Measurements from ENCODE around the gene GOT1. TPM values are rescaled to one million over a fixed set of nuclear protein-coding genes. Genes with fewer than 3 reads are reported as not detected.

Gene GOT1
- total RNA-seq, 1 experiment from 2014 or later, result 32.6 TPM

DNA sequence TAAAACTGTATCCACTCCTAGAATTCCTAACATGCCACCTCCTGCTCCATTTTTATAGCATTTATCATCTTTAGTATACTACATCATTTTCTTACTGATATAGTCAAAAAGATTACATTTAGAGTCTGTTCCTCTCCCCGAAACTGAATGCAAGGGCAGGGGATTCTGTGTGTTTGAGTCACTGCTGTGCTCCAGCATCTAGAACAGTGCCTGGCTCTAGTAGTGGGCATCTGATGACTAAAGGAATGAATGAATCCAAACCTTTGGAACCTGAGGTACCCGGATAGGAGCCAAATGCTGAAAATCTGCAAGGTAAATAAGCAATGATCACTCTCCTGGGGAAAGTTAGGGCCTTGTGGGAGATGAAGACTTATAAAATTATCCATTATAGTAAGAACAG, 18.9 kb downstream of the GOT1 start:
- peaks cover 13% of the 10 kb centered on the region; the same call in 1 of the 2 replicates for H3K79me2 ChIP-seq (ENCODE audit: low read length)
- no peaks in the 10 kb centered on the region for H4K20me1 ChIP-seq (ENCODE audit: low read length)
- peaks cover 6% of the 10 kb centered on the region; the same call in 1 of the 2 replicates for H3K36me3 ChIP-seq (ENCODE audit: low read depth, low read length)
- TF ChIP-seq EZH2 (IDR thresholded peaks at IDR 0.05; ENCODE audit: low read length, unreplicated experiment) (no peak), EZH2phosphoT487 (IDR thresholded peaks at IDR 0.05; ENCODE audit: borderline replicate concordance, low read length) (no peak)
- TF ChIP-seq, protein P1, sequence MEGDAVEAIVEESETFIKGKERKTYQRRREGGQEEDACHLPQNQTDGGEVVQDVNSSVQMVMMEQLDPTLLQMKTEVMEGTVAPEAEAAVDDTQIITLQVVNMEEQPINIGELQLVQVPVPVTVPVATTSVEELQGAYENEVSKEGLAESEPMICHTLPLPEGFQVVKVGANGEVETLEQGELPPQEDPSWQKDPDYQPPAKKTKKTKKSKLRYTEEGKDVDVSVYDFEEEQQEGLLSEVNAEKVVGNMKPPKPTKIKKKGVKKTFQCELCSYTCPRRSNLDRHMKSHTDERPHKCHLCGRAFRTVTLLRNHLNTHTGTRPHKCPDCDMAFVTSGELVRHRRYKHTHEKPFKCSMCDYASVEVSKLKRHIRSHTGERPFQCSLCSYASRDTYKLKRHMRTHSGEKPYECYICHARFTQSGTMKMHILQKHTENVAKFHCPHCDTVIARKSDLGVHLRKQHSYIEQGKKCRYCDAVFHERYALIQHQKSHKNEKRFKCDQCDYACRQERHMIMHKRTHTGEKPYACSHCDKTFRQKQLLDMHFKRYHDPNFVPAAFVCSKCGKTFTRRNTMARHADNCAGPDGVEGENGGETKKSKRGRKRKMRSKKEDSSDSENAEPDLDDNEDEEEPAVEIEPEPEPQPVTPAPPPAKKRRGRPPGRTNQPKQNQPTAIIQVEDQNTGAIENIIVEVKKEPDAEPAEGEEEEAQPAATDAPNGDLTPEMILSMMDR (conservative IDR thresholded peaks at IDR 0.05; ENCODE audit: low read depth, low read length), result no peak
- no peak overlapping the region for H2AFZ ChIP-seq (ENCODE audit: low read length)
- CTCF ChIA-PET, result interaction anchor here (0.6 kb wide), 2 partner anchors 82 to 944 kb away, joined by 3 to 8 read pairs; partner anchors contain the start of gene CNNM1
- no peak overlapping the region for H3K4me3 ChIP-seq (ENCODE audit: low read length)
- intact Hi-C loops (cut with micrococcal nuclease), result no loop called here
- H3K9ac ChIP-seq (ENCODE audit: low read length), result no peak overlapping the region
- H3K4me2 ChIP-seq (ENCODE audit: low read length), result no peak overlapping the region
- H3K9me3 ChIP-seq (ENCODE audit: low read length), result no peaks in the 10 kb centered on the region
- no peaks in the 10 kb centered on the region for H3F3A ChIP-seq (ENCODE audit: low read length, unreplicated experiment)
- peaks cover 5% of the 10 kb centered on the region; the same call in 1 of the 2 replicates for H3K4me1 ChIP-seq (ENCODE audit: insufficient read depth, low read length)
- POLR2A ChIA-PET (ENCODE audit: unreplicated experiment), result no interaction called here
- ATAC-seq (no peak), DNase-seq (no peak)
- no TSS peak for BruUV-seq (replicated peaks)
- no peaks in the 10 kb centered on the region for H3K27me3 ChIP-seq (ENCODE audit: low read length)
- H3K9me2 ChIP-seq (replicated peaks; ENCODE audit: low read length), result no peaks in the 10 kb centered on the region
- H3K27ac ChIP-seq (ENCODE audit: low read length), result no peak overlapping the region

- POLR2A ChIA-PET (ENCODE audit: unreplicated experiment), result no interaction called here
- Histone ChIP-seq H3K4me1 (ENCODE audit: insufficient read depth, low read length) (peaks cover 5% of the 10 kb centered on the region; the same call in 1 of the 2 replicates), H3K9me2 (replicated peaks; ENCODE audit: low read length) (no peaks in the 10 kb centered on the region), H3F3A (ENCODE audit: low read length, unreplicated experiment) (no peaks in the 10 kb centered on the region), H3K36me3 (ENCODE audit: low read depth, low read length) (peaks cover 13% of the 10 kb centered on the region; the same call in 1 of the 2 replicates), H4K20me1 (ENCODE audit: low read length) (no peaks in the 10 kb centered on the region), H3K4me3 (ENCODE audit: low read length) (no peak overlapping the region), H3K27ac (ENCODE audit: low read length) (no peak overlapping the region), H3K27me3 (ENCODE audit: low read length) (no peaks in the 10 kb centered on the region), H3K9me3 (ENCODE audit: low read length) (no peaks in the 10 kb centered on the region), H2AFZ (ENCODE audit: low read length) (no peak overlapping the region), H3K9ac (ENCODE audit: low read length) (no peak overlapping the region), H3K4me2 (ENCODE audit: low read length) (no peak overlapping the region), H3K79me2 (ENCODE audit: low read length) (peaks cover 13% of the 10 kb centered on the region; the same call in 1 of the 2 replicates)
- intact Hi-C loops (cut with micrococcal nuclease), result no loop called here
- TF ChIP-seq EZH2phosphoT487 (IDR thresholded peaks at IDR 0.05; ENCODE audit: borderline replicate concordance, low read length) (no peak), EZH2 (IDR thresholded peaks at IDR 0.05; ENCODE audit: low read length, unreplicated experiment) (no peak)
- TF ChIP-seq, protein P1 (conservative IDR thresholded peaks at IDR 0.05; ENCODE audit: low read depth, low read length), result no peak
- no peak for DNase-seq
- no TSS peak for BruUV-seq (replicated peaks)
- no peak for ATAC-seq
- CTCF ChIA-PET, result no interaction called here
Observed at GRCh38 chr10:99410876-99411275, 19.5 kb downstream of the GOT1 start.

GRCh38 chr10:99410146-99410545, 20.3 kb downstream of the GOT1 start:
- no peaks in the 10 kb centered on the region for H3K9me2 ChIP-seq (replicated peaks; ENCODE audit: low read length)
- TF ChIP-seq EZH2phosphoT487 (IDR thresholded peaks at IDR 0.05; ENCODE audit: borderline replicate concordance, low read length), result no peak
- no peak for TF ChIP-seq EZH2 (IDR thresholded peaks at IDR 0.05; ENCODE audit: low read length, unreplicated experiment)
- TF ChIP-seq, protein P1 (conservative IDR thresholded peaks at IDR 0.05; ENCODE audit: low read depth, low read length), result no peak
- no peaks in the 10 kb centered on the region for H3K9me3 ChIP-seq (ENCODE audit: low read length)
- no peaks in the 10 kb centered on the region for H3F3A ChIP-seq (ENCODE audit: low read length, unreplicated experiment)
- peaks cover 5% of the 10 kb centered on the region; the same call in 1 of the 2 replicates for H3K4me1 ChIP-seq (ENCODE audit: insufficient read depth, low read length)
- no peak overlapping the region for H2AFZ ChIP-seq (ENCODE audit: low read length)
- no peaks in the 10 kb centered on the region for H3K27me3 ChIP-seq (ENCODE audit: low read length)
- H3K36me3 ChIP-seq (ENCODE audit: low read depth, low read length), result peaks cover 19% of the 10 kb centered on the region; the same call in 1 of the 2 replicates
- ATAC-seq (no peak), DNase-seq (no peak)
- ChIA-PET CTCF (no interaction called here), POLR2A (ENCODE audit: unreplicated experiment) (no interaction called here)
- H3K79me2 ChIP-seq (ENCODE audit: low read length), result peaks cover 13% of the 10 kb centered on the region; the same call in 1 of the 2 replicates
- no peak overlapping the region for H3K4me3 ChIP-seq (ENCODE audit: low read length)
- H3K27ac ChIP-seq (ENCODE audit: low read length), result no peak overlapping the region
- BruUV-seq (replicated peaks), result no TSS peak
- H3K4me2 ChIP-seq (ENCODE audit: low read length), result no peak overlapping the region
- no peaks in the 10 kb centered on the region for H4K20me1 ChIP-seq (ENCODE audit: low read length)
- no peak overlapping the region for H3K9ac ChIP-seq (ENCODE audit: low read length)
- intact Hi-C loops (cut with micrococcal nuclease), result no loop called here
